CD4-positive, alpha-beta T cell treated with Interferon gamma for 1 hour (primary cell): ENCODE data around the gene TSR2.
A peak's percentile ranks its signal among the peaks of the same experiment; 100 is the strongest.

Source experiments
- DNase-seq: peaks from one replicate; pipeline ENCODE4 v3.0.0-alpha.2; 2020

TSR2 gene

GRCh38 chrX:54439960-54440871 is at the start of gene TSR2:
TSS of gene TSR2 (plus strand) at chrX:54440404. CDS start at chrX:54440422, 18 bp downstream.
- DNase-seq = peak; percentile 76

GRCh38 chrX:54397113-54397512 is 43.1 kb upstream of the TSR2 start:
- no peak for DNase-seq

DNA sequence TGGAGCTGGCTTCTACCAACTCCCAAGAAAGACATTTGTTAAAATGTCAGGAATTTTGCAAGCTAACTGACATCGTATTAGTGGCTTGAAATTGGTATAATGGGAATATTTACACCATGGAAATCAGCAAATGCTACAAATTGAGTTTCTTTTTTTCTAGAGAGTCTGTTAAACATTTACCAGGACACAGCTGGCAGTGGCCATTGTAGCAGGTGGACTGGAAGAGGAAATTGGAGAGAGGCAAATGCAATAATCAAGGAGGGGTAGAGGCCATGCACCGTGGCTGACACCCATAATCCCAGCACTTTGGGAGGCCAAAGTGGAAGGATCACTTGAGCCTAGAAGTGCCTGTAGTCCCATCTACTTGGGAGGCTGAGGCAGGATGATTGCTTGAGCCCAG is 32.9 kb upstream of the TSR2 start:
- DNase-seq = no peak

GRCh38 chrX:54411732-54412131 is 28.5 kb upstream of the TSR2 start:
- DNase-seq = no peak

DNA sequence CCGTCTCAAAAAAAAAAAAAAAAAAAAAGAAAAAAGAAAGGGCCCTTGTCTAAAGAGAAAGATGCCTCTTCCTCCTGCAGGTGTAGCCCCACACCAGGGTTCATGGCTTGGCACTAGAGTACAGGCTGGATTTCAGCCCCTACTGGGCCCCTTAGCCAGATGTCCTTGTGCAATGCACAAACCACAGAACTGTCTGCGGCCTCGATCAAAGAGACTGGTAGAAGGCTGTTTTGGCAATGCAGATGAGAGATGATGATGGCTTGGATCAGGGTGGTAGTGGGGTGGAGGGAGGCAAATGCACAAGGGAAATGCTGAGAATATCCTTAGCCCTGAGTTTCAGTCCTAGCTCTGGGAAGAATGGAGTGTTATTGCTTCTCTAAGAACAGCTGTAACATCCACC is 26.5 kb upstream of the TSR2 start:
- no peak for DNase-seq

GRCh38 chrX:54415534-54416350 is 24.5 kb upstream of the TSR2 start:
- DNase-seq = no peak

GRCh38 chrX:54416965-54417364 is 23.2 kb upstream of the TSR2 start:
- DNase-seq = no peak

- DNase-seq = no peak
Observed at GRCh38 chrX:54419559-54420302, 20.5 kb upstream of the TSR2 start.

DNA sequence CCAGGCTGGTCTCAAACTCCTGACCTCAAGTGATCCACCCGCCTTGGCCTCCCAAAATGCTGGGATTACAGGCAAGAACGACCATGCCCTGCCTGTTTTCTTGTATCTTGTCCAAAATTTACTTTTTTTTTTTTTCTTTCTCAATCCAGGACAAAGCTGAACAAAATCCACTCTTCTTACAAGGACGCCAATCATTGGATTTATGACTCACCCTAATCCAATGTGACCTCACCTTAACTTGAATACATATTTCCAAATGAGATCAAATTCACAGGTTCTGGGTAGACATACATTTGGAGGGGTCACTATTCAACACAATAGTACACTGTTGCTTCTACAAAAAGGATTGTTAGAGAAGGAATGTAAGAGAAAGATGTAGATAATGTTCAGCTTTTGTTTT is 18.0 kb upstream of the TSR2 start:
- no peak for DNase-seq

DNA sequence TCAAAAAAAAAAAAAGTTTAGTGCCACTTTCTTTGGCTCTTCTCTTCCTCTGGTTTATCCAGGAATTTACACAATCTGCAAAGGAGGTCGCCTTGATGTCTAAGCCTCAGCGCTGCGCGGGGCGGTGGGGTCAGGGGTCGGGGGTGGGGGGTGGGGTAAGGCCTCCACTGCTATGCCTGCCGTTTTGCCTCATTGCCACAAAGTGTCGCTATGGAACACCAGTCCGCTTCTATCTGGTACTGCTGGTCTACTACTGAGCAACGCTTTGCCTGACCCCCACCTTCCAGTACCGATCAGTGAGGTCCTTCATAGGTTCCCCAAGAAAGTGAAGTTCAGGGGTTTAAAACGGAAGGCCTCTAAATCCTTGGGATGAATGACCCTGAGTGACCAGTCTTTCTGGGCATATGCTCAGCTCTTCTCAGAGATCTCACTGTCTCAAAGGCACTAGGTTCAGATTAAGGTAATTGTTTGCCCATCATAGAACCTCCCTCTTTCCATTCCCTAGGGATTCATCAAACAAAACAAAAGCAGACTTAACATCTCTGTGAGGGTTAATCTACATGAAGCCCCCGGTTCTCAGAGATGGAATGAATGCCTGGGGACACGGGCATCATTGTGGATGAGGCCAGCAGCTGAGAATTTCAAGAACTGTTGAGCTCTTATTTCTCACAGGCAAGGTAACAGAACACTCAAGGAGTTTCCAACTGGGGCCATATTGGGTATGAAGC is 16.9 kb upstream of the TSR2 start:
- DNase-seq = no peak

DNA sequence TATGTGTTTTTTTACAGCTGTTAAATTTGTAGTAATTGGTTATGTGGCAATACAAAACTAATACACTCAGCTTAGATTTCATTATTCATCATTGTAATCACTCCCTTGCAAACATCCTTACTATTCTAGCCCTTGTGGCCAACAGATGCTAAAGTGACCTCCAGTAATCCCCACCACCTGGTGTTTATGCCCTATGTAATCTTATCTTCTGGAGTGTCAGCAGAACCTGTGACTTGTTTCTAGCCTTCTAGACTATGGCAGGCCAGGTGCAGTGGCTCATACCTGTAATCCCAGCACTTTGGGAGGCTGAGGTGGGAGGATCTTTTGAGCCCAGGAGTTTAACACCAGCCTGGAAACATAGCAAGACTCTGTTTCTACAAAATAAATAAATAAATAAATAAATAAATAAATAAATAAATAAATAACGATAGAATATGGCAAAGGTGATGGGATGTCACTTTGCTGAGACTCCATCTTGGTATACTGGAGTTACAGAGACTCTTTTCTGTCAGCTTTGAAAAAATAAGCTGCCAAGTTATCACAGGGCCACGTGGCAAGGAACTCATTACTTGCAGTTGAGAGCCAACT is 12.3 kb upstream of the TSR2 start:
- DNase-seq = no peak

DNA sequence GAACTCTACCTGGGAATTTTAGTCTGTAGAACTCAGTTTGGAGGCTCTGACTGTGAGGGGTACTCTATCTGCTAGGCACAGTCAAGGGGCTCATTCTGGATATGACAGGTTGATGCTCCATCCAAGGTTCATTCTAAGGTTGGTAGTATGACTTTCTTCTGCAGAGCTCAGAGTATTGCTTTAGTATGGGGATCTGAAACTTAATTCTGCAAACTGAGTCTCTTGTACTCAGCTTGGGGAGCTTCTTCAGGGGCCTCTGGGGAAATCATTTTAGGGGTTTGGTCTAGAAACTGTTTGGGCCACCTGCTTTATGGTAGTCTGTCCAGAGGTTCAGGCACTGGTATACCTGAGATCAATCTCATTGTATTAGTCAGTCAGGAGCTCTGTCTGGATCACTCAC is 9.7 kb upstream of the TSR2 start:
- no peak for DNase-seq

DNA sequence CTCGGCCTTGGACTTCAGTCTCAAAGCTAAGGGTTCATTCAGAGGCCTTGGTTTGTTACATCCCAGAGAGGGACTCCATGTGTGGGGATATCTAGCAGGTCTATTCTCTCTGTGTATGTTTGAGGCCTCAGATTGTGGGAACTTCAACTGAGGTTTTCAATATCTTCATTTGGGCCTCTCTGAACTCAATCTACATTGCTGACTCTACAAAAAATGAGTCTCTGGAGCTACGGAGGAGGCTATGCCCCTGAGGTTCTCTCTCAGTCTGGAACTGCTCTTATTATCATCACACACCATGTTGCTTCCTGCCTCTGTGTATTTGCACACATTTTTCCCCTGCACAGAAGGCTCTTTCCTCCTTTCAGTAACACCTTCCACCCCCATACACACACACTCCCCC is 5.1 kb upstream of the TSR2 start:
- DNase-seq = no peak

DNA sequence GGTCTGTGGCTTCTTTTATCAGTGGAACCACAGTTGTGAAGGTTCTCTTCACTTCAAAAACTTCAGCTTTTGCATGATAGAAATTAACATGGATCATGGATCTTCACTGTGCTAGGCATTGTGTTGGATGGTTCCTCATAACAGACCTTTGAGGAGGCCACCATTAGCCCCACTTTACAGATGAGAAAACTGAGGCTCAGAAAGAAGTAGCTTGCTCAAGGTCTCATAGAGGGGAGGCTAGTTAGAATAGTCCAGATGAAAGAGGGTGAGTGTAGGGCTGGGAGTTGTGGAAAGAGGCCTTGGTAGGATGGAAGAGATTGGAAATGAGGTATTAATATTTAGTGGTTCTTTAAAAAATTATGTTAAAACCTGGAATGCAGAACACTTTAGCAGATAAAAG is 2.6 kb downstream of the TSR2 start:
- DNase-seq = no peak

- no peak for DNase-seq
Observed at GRCh38 chrX:54444752-54445151, 4.5 kb downstream of the TSR2 start.

DNA sequence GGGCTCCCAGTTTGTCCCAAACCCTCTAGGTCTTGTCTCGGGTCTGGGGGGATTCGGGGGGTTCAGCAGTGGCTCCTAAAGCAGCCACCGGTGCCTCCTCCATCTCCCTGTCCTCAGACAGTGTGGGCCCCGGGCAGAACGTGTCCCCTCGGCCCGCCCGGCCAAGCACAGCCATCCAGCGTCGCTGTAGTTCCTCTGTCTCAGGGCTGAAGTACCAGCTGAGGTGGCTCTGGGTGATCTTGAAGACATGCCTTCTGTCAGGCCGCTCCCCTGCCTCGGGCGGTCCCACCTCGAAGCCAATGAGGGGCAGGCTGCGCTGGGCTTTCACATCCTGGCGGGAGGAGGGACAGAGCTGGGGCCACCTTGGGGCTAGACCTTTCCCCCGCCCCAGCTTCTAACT is 5.9 kb downstream of the TSR2 start:
- no peak for DNase-seq

DNA sequence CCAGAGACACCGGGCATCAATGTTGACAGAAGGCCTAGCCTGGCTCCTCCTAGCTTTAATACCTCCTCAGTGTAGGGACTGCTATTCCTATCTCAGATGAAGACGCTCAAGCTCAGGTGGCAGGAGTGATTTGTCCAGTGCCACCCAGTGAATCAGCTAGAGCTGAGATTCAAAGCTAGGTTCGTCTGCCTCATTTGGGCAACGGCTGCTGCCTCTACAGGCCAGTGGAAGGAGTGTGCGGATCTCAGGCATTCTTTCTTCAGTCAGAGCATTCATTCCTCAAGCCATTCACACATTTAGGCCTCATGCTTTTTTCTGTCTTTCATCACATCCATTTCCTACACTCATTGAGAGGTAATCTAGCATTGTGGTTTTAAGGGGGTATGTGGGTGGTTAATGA is 7.3 kb downstream of the TSR2 start:
- no peak for DNase-seq

GRCh38 chrX:54449929-54450328 is 9.7 kb downstream of the TSR2 start:
- DNase-seq = no peak

DNA sequence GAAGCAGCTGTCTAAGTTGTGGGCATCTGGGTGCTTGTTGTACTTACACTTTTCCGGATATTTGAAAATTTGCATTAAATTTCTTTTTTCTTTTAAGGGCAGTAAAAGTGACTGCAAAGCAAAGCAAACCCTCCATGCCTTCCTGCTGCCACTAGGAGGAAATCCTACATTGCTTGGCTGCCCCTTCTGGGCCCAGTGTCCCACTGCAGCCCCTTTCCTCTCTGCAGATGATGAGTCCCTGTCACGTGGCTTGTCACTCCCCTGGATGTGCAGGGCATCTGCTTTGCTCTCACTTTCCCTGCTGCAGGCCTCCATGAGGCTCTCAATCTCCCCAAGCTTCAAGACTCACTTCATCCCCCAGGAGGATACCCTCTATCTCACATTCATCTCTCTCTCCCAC is 12.7 kb downstream of the TSR2 start:
- DNase-seq = no peak

DNA sequence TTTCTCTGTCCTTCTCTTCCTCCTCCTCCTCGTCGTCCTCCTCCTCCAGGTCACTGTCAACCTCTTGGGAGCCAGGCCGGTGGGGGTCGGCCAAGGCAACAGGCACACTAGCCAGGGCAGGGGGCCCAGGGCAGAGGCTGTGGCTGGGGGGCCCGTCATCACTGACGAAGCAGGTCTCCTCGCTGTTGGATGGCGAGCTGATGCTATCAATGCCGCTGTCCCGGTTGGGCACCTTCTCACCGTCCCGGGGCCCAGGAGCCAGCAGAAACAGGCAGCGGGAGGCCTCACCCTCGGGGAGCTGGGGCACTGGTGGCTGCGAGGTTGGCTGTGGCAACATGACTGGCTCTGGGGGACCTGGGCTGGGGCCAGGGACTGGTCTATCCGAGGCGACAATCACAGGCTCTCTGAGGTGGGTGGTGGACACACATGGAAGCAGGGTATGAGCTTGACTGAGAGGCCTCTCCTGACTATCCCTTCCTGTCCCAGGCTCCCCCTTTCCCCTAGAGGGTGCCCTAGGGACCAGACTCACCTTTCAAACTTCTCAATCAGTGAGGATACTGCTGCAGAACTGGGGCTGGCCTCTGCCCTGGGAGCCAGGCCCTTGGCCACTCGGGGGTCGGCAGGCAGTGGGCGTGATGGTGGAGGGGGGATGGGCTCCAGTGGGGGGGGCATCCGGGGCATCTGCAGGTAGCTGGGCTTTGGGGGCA is 30.0 kb downstream of the TSR2 start:
- DNase-seq = no peak

- DNase-seq = no peak
Observed at GRCh38 chrX:54473993-54474859, 34.0 kb downstream of the TSR2 start.
